SK-N-SH treated with all-trans-retinoic acid at 6 μM for 48 hours (cell line): ENCODE results near the gene ANKRD2.

ENCODE experiments used
- ATAC-seq: fragments of 200-7000 bp; cut with Tn5 transposase; 3 replicates; pipeline ENCODE4 v1.9.1; 2020; ENCODE audit warnings: mild to moderate bottlenecking, moderate library complexity
- ESRRG ChIP-seq: fragments of 250-450 bp; sonication (Bioruptor Pico); IDR thresholded peaks from 2 replicates; pipeline ENCODE4 v1.6.1; 2021; ENCODE audit warnings: mild to moderate bottlenecking
- GLIS3 ChIP-seq: fragments of 250-450 bp; sonication (Bioruptor Pico); IDR thresholded peaks from 2 replicates; pipeline ENCODE4 v1.5.0; 2020; ENCODE audit warnings: mild to moderate bottlenecking, moderate library complexity
- ISL1 ChIP-seq: fragments of 250-450 bp; sonication (Bioruptor Pico); IDR thresholded peaks from 2 replicates; pipeline ENCODE4 v2.1.2; 2022; ENCODE audit warnings: mild to moderate bottlenecking, moderate library complexity
- PPARA ChIP-seq: fragments of 250-450 bp; sonication (Bioruptor Pico); IDR thresholded peaks from 2 replicates; pipeline ENCODE4 v1.5.0; 2020; ENCODE audit warnings: mild to moderate bottlenecking, borderline replicate concordance
- TCF4 ChIP-seq: fragments of 250-450 bp; sonication (Bioruptor Pico); IDR thresholded peaks from 2 replicates; pipeline ENCODE4 v1.8.0; 2021; ENCODE audit warnings: mild to moderate bottlenecking, moderate library complexity, borderline replicate concordance
- ZFP3 ChIP-seq: fragments of 250-450 bp; sonication (Bioruptor Pico); IDR thresholded peaks from 2 replicates; pipeline ENCODE4 v1.5.0; 2020; ENCODE audit warnings: mild to moderate bottlenecking, moderate library complexity
- ZNF565 ChIP-seq: fragments of 450-650 bp; formaldehyde crosslinking; conservative IDR thresholded peaks from 2 replicates; pipeline ENCODE4 v1.5.0; 2020; ENCODE audit warnings: low read depth, mild to moderate bottlenecking, moderate library complexity
- ZNF8 ChIP-seq: fragments of 450-650 bp; formaldehyde crosslinking; IDR thresholded peaks from 2 replicates; pipeline ENCODE4 v1.5.0; 2020; ENCODE audit warnings: mild to moderate bottlenecking, moderate library complexity
- TF ChIP-seq, protein P1 (sequence below): fragments of 250-450 bp; sonication (Bioruptor Pico); IDR thresholded peaks from 2 replicates; pipeline ENCODE4 v1.8.0; 2021; ENCODE audit warnings: low read depth, mild to moderate bottlenecking, moderate library complexity, borderline replicate concordance
- TF ChIP-seq, protein P2 (sequence below): fragments of 250-450 bp; sonication (Bioruptor Pico); IDR thresholded peaks from 2 replicates; pipeline ENCODE4 v1.5.0; 2020; ENCODE audit warnings: mild to moderate bottlenecking, moderate library complexity
- TF ChIP-seq, protein P3 (sequence below): fragments of 250-450 bp; sonication (Bioruptor Pico); IDR thresholded peaks from 2 replicates; pipeline ENCODE4 v1.8.0; 2020; ENCODE audit warnings: mild to moderate bottlenecking, moderate library complexity, borderline replicate concordance
- TF ChIP-seq, protein P4 (sequence below): fragments of 250-450 bp; sonication (Bioruptor Pico); IDR thresholded peaks from 2 replicates; pipeline ENCODE4 v1.5.1; 2021; ENCODE audit warnings: mild to moderate bottlenecking, moderate library complexity
- TF ChIP-seq, protein P5 (sequence below): fragments of 250-450 bp; sonication (Bioruptor Pico); IDR thresholded peaks from 2 replicates; pipeline ENCODE4 v1.5.1; 2020; ENCODE audit warnings: low read depth, mild to moderate bottlenecking, moderate library complexity

ANKRD2 gene

DNA sequence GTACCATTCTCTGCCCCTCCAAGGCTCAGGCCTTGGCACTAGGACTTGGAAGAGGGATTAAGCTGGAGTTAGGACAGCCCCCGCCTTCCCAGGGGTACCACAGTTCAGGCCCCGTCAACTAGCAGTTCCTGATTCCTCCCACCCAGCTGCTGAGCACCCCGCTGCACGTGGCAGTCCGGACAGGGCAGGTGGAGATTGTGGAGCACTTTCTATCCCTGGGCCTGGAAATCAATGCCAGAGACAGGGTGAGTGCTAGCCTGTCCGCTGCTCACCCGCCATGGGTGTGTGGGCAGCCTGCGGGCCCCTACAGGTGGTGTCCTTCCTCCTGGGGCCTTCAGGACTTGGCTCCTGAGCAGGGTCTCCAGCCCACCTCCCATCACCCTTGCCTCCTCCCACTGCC is 9.6 kb downstream of the ANKRD2 start:
- TF ChIP-seq GLIS3 (CRISPR knock-in tag) (no peak), ZNF565 (CRISPR knock-in tag) (no peak), ESRRG (CRISPR knock-in tag) (no peak)
- TF ChIP-seq, protein P1, sequence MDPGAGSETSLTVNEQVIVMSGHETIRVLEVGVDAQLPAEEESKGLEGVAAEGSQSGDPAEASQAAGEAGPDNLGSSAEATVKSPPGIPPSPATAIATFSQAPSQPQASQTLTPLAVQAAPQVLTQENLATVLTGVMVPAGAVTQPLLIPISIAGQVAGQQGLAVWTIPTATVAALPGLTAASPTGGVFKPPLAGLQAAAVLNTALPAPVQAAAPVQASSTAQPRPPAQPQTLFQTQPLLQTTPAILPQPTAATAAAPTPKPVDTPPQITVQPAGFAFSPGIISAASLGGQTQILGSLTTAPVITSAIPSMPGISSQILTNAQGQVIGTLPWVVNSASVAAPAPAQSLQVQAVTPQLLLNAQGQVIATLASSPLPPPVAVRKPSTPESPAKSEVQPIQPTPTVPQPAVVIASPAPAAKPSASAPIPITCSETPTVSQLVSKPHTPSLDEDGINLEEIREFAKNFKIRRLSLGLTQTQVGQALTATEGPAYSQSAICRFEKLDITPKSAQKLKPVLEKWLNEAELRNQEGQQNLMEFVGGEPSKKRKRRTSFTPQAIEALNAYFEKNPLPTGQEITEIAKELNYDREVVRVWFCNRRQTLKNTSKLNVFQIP = no peak
- no peak for ATAC-seq

DNA sequence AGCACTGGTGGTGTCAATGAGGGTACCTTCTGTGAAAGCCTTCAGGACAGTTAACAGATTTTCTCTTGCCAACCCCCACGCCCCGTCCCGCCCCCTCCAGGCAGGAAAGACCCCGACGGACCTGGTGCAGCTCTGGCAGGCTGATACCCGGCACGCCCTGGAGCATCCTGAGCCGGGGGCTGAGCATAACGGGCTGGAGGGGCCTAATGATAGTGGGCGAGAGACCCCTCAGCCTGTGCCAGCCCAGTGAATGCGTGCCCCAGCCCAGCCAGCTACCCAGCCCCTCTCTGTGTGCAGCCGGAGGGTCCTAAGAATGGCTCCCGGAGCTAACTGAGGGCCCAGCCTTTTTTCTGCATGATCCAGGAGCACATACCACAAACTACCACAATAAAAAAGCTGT is 10.9 kb downstream of the ANKRD2 start:
- TF ChIP-seq ESRRG (CRISPR knock-in tag) (no peak), TCF4 (CRISPR knock-in tag) (no peak)
- TF ChIP-seq, protein P2, sequence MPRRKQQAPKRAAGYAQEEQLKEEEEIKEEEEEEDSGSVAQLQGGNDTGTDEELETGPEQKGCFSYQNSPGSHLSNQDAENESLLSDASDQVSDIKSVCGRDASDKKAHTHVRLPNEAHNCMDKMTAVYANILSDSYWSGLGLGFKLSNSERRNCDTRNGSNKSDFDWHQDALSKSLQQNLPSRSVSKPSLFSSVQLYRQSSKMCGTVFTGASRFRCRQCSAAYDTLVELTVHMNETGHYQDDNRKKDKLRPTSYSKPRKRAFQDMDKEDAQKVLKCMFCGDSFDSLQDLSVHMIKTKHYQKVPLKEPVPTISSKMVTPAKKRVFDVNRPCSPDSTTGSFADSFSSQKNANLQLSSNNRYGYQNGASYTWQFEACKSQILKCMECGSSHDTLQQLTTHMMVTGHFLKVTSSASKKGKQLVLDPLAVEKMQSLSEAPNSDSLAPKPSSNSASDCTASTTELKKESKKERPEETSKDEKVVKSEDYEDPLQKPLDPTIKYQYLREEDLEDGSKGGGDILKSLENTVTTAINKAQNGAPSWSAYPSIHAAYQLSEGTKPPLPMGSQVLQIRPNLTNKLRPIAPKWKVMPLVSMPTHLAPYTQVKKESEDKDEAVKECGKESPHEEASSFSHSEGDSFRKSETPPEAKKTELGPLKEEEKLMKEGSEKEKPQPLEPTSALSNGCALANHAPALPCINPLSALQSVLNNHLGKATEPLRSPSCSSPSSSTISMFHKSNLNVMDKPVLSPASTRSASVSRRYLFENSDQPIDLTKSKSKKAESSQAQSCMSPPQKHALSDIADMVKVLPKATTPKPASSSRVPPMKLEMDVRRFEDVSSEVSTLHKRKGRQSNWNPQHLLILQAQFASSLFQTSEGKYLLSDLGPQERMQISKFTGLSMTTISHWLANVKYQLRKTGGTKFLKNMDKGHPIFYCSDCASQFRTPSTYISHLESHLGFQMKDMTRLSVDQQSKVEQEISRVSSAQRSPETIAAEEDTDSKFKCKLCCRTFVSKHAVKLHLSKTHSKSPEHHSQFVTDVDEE = no peak
- ATAC-seq = no peak

DNA sequence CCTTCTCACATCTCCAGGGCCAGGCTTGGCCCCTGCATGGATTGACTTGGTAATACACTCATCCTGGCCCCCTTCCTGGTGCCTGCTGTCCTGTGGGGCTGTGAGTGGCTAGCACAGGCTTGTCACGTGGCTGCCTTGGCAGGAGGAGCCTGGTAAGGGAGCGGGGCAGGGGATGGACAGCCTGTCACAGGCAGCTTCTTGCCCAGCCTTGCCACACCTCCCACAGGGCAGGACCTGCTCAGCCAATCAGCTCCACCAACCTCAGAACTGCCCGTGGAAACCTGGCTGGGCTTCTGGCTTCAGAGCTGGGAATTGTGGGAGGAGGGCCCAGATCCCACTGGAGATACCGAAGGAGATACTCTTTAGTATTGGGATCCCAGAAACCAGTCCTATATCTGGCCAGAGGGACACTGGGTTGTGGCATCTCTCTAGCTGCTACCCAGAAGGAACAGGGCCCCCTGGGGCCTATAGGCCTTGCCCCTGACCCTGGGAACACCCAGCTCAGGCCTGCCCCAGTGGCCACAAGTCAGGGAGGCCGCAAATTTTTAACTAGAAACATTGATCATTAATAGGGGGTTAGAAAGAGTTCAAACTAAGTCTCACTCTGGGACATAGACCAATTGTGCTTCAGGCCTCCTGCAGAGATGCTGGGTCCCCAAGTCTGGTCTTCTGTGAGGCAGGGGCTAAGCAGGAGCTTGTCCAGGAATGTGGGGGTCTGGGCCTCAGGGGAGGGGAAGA is 11.7 kb downstream of the ANKRD2 start, which contains the start of gene HOGA1:
Gene HOGA1 (plus strand): TSS at position 330 of the 738 bp plus-strand sequence. CDS start 315 bp downstream, at position 645.
- no peak for TF ChIP-seq ZFP3 (CRISPR knock-in tag)
- TF ChIP-seq ZNF8 (CRISPR knock-in tag) = no peak
- no peak for TF ChIP-seq ZNF565 (CRISPR knock-in tag)
- ATAC-seq = peak; percentile 100

DNA sequence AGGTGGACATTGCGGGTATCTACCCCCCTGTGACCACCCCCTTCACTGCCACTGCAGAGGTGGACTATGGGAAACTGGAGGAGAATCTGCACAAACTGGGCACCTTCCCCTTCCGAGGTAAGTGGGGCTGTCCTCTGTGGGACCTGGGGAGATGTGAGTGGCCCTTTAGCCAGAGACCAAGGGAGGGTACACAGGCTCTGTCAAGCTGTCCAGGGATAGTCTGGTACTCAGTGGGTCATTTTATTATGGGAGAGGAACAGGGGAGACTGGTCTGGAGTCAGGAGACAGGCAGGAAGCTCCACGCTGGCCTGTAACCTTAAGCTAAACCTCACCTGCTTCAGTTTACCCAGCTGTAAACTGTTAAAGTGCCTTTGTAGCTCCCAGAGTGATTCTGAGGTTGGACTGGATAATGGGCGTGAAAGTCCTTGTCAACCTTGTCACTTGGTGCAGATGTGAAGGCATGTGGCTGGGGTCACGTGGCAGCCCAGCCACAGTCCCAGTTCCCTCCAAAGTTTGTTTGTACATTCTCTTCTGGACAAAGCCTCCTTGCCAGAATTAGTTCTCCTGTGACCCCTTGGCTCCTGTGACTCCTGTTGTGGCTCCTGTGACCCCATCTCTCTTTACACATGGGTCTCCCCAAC is 12.3 kb downstream of the ANKRD2 start:
- ATAC-seq = no peak
- TF ChIP-seq, protein P3, sequence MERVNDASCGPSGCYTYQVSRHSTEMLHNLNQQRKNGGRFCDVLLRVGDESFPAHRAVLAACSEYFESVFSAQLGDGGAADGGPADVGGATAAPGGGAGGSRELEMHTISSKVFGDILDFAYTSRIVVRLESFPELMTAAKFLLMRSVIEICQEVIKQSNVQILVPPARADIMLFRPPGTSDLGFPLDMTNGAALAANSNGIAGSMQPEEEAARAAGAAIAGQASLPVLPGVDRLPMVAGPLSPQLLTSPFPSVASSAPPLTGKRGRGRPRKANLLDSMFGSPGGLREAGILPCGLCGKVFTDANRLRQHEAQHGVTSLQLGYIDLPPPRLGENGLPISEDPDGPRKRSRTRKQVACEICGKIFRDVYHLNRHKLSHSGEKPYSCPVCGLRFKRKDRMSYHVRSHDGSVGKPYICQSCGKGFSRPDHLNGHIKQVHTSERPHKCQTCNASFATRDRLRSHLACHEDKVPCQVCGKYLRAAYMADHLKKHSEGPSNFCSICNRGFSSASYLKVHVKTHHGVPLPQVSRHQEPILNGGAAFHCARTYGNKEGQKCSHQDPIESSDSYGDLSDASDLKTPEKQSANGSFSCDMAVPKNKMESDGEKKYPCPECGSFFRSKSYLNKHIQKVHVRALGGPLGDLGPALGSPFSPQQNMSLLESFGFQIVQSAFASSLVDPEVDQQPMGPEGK = no peak
- TF ChIP-seq, protein P1 = no peak
- TF ChIP-seq, all 23 proteins: peak for 0

DNA sequence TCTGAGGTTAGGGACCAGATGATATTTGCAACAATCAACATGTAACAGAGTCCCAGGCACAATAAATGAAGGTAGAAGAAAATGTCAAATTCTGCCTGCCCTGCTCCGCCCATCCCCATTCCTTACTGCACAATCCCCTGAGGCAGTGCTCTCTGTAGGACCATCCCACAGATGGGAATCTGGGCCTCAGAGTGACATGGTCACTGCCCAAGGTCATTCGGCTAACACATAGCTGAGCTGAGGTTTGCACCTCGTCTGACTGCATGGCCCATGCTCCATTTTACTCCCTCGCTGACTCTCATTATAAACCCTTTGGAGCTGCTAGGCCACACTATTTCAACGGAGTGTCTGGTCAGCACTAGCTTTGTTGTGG is 12.8 kb downstream of the ANKRD2 start:
- no peak for ATAC-seq
- TF ChIP-seq ISL1 (no peak), PPARA (no peak), TCF4 (CRISPR knock-in tag) (no peak), ZNF565 (CRISPR knock-in tag) (no peak)
- TF ChIP-seq, protein P4, sequence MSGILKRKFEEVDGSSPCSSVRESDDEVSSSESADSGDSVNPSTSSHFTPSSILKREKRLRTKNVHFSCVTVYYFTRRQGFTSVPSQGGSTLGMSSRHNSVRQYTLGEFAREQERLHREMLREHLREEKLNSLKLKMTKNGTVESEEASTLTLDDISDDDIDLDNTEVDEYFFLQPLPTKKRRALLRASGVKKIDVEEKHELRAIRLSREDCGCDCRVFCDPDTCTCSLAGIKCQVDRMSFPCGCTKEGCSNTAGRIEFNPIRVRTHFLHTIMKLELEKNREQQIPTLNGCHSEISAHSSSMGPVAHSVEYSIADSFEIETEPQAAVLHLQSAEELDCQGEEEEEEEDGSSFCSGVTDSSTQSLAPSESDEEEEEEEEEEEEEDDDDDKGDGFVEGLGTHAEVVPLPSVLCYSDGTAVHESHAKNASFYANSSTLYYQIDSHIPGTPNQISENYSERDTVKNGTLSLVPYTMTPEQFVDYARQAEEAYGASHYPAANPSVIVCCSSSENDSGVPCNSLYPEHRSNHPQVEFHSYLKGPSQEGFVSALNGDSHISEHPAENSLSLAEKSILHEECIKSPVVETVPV (CRISPR knock-in tag) = no peak
- TF ChIP-seq, protein P5, sequence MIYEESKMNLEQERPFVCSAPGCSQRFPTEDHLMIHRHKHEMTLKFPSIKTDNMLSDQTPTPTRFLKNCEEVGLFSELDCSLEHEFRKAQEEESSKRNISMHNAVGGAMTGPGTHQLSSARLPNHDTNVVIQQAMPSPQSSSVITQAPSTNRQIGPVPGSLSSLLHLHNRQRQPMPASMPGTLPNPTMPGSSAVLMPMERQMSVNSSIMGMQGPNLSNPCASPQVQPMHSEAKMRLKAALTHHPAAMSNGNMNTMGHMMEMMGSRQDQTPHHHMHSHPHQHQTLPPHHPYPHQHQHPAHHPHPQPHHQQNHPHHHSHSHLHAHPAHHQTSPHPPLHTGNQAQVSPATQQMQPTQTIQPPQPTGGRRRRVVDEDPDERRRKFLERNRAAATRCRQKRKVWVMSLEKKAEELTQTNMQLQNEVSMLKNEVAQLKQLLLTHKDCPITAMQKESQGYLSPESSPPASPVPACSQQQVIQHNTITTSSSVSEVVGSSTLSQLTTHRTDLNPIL = no peak
